Trophoblast cell (in vitro differentiated cells and primary cell): ENCODE data around the gene HIF3A.

ENCODE experiments used
- DNase-seq, 2 donors: peaks; one replicate each; pipeline ENCODE4 v3.0.0-alpha.2; 2016
- H2AFZ ChIP-seq: 2 replicates; pipeline ENCODE4 v1.6.1; 2013; ENCODE audit warnings: low read length, moderate library complexity, mild to moderate bottlenecking; ENCODE audit not compliant: insufficient read depth, poor library complexity
- H2AK5ac ChIP-seq: 2 replicates; pipeline ENCODE4 v1.6.1; 2013; ENCODE audit warnings: mild to moderate bottlenecking, low read length
- H2BK120ac ChIP-seq: 2 replicates; pipeline ENCODE4 v1.6.1; 2013; ENCODE audit warnings: low read length, mild to moderate bottlenecking, moderate library complexity; ENCODE audit not compliant: insufficient read depth, poor library complexity
- H2BK12ac ChIP-seq: 2 replicates; pipeline ENCODE4 v1.6.1; 2013; ENCODE audit warnings: mild to moderate bottlenecking, low read length, moderate library complexity
- H2BK5ac ChIP-seq: 2 replicates; pipeline ENCODE4 v1.6.1; 2013; ENCODE audit warnings: low read length, low read depth, moderate library complexity, mild to moderate bottlenecking; ENCODE audit not compliant: poor library complexity
- H3K14ac ChIP-seq: 2 replicates; pipeline ENCODE4 v1.6.1; 2013; ENCODE audit warnings: mild to moderate bottlenecking, low read length
- H3K18ac ChIP-seq: 2 replicates; pipeline ENCODE4 v1.6.1; 2013; ENCODE audit warnings: mild to moderate bottlenecking, low read length
- H3K23ac ChIP-seq: 2 replicates; pipeline ENCODE4 v1.6.1; 2013; ENCODE audit warnings: low read length
- H3K27ac ChIP-seq: 2 replicates; pipeline ENCODE4 v1.5.1; 2013; ENCODE audit warnings: low read depth, mild to moderate bottlenecking, inconsistent platforms, low read length, moderate library complexity
- H3K27me3 ChIP-seq: 2 replicates; pipeline ENCODE4 v1.6.1; 2013; ENCODE audit warnings: inconsistent platforms, mild to moderate bottlenecking, low read length, moderate library complexity; ENCODE audit not compliant: insufficient read depth
- H3K36me3 ChIP-seq, 2 experiments: 1 replicate in 1 of 2; 2 replicates in 1 of 2; pipeline ENCODE4 v1.6.1; 2013; ENCODE audit warnings: low read length in 2 of 2, mild to moderate bottlenecking in 2 of 2, moderate library complexity in 1 of 2; ENCODE audit not compliant: insufficient read depth in 2 of 2, control insufficient read depth in 1 of 2
- H3K4ac ChIP-seq: 2 replicates; pipeline ENCODE4 v1.6.1; 2013; ENCODE audit warnings: low read depth, mild to moderate bottlenecking, low read length, moderate library complexity
- H3K4me1 ChIP-seq, 2 experiments: 1 replicate in 1 of 2; 2 replicates in 1 of 2; pipeline ENCODE4 v1.6.1; 2013; ENCODE audit warnings: low read length in 2 of 2, mild to moderate bottlenecking in 2 of 2, moderate library complexity in 1 of 2; ENCODE audit not compliant: insufficient read depth in 2 of 2, control insufficient read depth in 1 of 2
- H3K4me2 ChIP-seq: 2 replicates; pipeline ENCODE4 v1.6.1; 2013; ENCODE audit warnings: inconsistent platforms, mild to moderate bottlenecking, low read length, moderate library complexity
- H3K4me3 ChIP-seq: 2 replicates; pipeline ENCODE4 v1.5.1; 2013; ENCODE audit warnings: mild to moderate bottlenecking, low read depth, low read length, inconsistent platforms
- H3K79me1 ChIP-seq: one replicate; pipeline ENCODE4 v1.6.1; 2013; ENCODE audit warnings: low read length
- H3K79me2 ChIP-seq: 2 replicates; pipeline ENCODE4 v1.6.1; 2013; ENCODE audit warnings: low read length, mild to moderate bottlenecking; ENCODE audit not compliant: control insufficient read depth, insufficient read depth, poor library complexity
- H3K9ac ChIP-seq: 2 replicates; pipeline ENCODE4 v1.6.1; 2013; ENCODE audit warnings: mild to moderate bottlenecking, low read length
- H3K9me3 ChIP-seq: 2 replicates; pipeline ENCODE4 v1.6.1; 2013; ENCODE audit warnings: low read depth, mild to moderate bottlenecking, control low read depth, inconsistent platforms, low read length; ENCODE audit not compliant: insufficient read depth
- H4K12ac ChIP-seq: 2 replicates; pipeline ENCODE4 v1.6.1; 2013; ENCODE audit warnings: low read depth, mild to moderate bottlenecking, low read length, moderate library complexity
- H4K8ac ChIP-seq: 2 replicates; pipeline ENCODE4 v1.6.1; 2013; ENCODE audit warnings: low read depth, mild to moderate bottlenecking, low read length, moderate library complexity
- H4K91ac ChIP-seq: one replicate; pipeline ENCODE4 v1.6.1; 2013; ENCODE audit warnings: low read depth, mild to moderate bottlenecking, low read length, moderate library complexity
- WGBS: extraction: QIAGEN DNeasy Blood & Tissue Kit; methylation state at CpG from one replicate; pipeline ENCODE4 v1.1.7; 2013; ENCODE audit warnings: missing lambda C conversion rate; ENCODE audit not compliant: insufficient read length, insufficient coverage; ENCODE audit errors: extremely low coverage; 5-methylcytosine and 5-hydroxymethylcytosine counted together

HIF3A gene

DNA sequence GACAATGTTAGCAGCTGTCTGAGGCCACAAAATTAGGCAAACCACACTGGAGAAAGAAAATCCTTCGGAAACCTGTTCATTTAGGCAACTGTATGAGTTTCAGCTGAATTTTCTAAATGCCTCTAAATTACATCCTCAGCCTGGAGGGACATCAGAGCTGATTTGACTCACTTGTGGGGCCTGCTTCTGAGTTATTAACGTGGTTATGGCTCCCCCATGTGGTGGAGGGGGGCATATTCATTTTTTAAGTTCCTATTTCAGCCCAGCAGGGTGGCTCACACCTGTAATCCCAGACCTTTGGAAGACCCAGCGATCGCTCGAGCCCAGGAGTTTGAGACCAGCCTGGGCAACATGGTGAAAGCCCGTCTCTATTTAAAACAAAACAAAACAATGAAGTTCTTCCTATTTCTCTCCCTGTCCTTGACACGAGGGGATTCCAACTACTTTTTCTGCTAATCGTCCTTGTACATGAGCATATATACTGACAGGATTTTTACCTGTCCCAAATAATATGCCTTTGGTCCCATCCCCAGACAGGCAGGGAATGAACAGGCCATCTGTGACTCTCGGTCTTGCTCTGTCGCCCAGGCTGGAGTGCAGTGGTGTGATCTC lies 31.5 kb upstream of the HIF3A start:
- Histone ChIP-seq H3K4me2 (no peak overlapping the region), H2AK5ac (no peak overlapping the region), H3K9me3 (no peaks in the 10 kb centered on the region), H3K4me3 (no peak overlapping the region), H3K27ac (no peak overlapping the region), H4K91ac (no peak overlapping the region), H3K23ac (no peak overlapping the region), H3K4ac (peak overlapping the region; percentile 22), H3K14ac (no peak overlapping the region), H2AFZ (no peak overlapping the region), H3K79me2 (peaks cover 1% of the 10 kb centered on the region), H2BK12ac (peak overlapping the region; percentile 81), H3K36me3 (peaks cover 0 to 2% of the 10 kb centered on the region in 2 experiments), H3K9ac (no peak overlapping the region), H4K8ac (peak overlapping the region; percentile 56), H3K18ac (no peak overlapping the region), H3K4me1 (peaks cover 0 to 3% of the 10 kb centered on the region in 2 experiments), H3K27me3 (no peaks in the 10 kb centered on the region), H2BK5ac (no peak overlapping the region), H3K79me1 (peaks cover 6% of the 10 kb centered on the region), H2BK120ac (peak overlapping the region; percentile 37), H4K12ac (no peak overlapping the region)
- WGBS = no CpG with 5 or more reads among the region's 10 CpGs
- DNase-seq = peak; percentile 83 to 97

DNA sequence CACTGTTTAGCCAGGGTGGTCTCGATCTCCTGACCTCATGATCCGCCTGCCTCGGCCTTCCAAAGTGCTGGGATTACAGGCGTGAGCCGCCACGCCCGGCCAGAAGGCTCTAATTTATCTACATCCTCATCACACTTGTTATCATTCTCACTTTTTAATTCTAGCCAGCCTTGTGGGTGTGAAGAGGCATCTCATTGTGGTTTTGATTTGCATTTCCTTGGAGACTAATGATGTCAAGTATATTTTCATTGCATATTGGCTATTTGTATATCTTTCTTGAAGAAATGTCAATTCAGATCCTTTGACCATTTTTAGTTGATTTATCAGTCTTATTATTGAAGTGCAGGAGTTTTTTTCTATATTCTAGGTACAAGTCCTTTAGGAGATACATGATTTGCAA lies 27.7 kb upstream of the HIF3A start:
- H3K4me1 ChIP-seq = peaks cover 6 to 17% of the 10 kb centered on the region in 2 experiments
- H4K12ac ChIP-seq = no peak overlapping the region
- no peaks in the 10 kb centered on the region for H3K36me3 ChIP-seq
- no CpG with 5 or more reads among the region's 7 CpGs for WGBS
- H3K14ac ChIP-seq = no peak overlapping the region
- H3K9ac ChIP-seq = no peak overlapping the region
- H2BK5ac ChIP-seq = no peak overlapping the region
- H3K9me3 ChIP-seq = no peaks in the 10 kb centered on the region
- no peak overlapping the region for H3K18ac ChIP-seq
- H4K8ac ChIP-seq = no peak overlapping the region
- H2AK5ac ChIP-seq = no peak overlapping the region
- H3K27me3 ChIP-seq = no peaks in the 10 kb centered on the region
- H2AFZ ChIP-seq = no peak overlapping the region
- H3K79me1 ChIP-seq = peaks cover 12% of the 10 kb centered on the region
- H3K4me2 ChIP-seq = no peak overlapping the region
- no peak overlapping the region for H3K27ac ChIP-seq
- DNase-seq = no peak
- no peak overlapping the region for H2BK12ac ChIP-seq
- no peak overlapping the region for H4K91ac ChIP-seq
- peaks cover 1% of the 10 kb centered on the region for H3K79me2 ChIP-seq
- no peak overlapping the region for H3K4me3 ChIP-seq
- H3K23ac ChIP-seq = no peak overlapping the region
- H2BK120ac ChIP-seq = no peak overlapping the region
- no peak overlapping the region for H3K4ac ChIP-seq

- Histone ChIP-seq H2AK5ac (no peak overlapping the region), H3K4me1 (peaks cover 6 to 14% of the 10 kb centered on the region in 2 experiments), H3K18ac (no peak overlapping the region), H3K79me2 (peaks cover 1% of the 10 kb centered on the region), H4K91ac (peak overlapping the region; percentile 87), H3K4me3 (no peak overlapping the region), H3K27me3 (no peaks in the 10 kb centered on the region), H4K8ac (peak overlapping the region; percentile 43), H2BK12ac (peak overlapping the region; percentile 56), H3K36me3 (no peaks in the 10 kb centered on the region), H3K4me2 (no peak overlapping the region), H3K23ac (no peak overlapping the region), H3K14ac (peak overlapping the region; percentile 18), H3K9ac (no peak overlapping the region), H2BK120ac (peak overlapping the region; percentile 68), H2AFZ (no peak overlapping the region), H3K27ac (peak overlapping the region; percentile 92), H4K12ac (no peak overlapping the region), H2BK5ac (peak overlapping the region; percentile 58), H3K9me3 (no peaks in the 10 kb centered on the region), H3K4ac (no peak overlapping the region), H3K79me1 (peaks cover 12% of the 10 kb centered on the region)
- no CpG with 5 or more reads among the region's 17 CpGs for WGBS
- no peak for DNase-seq
These were observed 26.2 kb upstream of the HIF3A start for GRCh38 chr19:46270521-46271256.

DNA sequence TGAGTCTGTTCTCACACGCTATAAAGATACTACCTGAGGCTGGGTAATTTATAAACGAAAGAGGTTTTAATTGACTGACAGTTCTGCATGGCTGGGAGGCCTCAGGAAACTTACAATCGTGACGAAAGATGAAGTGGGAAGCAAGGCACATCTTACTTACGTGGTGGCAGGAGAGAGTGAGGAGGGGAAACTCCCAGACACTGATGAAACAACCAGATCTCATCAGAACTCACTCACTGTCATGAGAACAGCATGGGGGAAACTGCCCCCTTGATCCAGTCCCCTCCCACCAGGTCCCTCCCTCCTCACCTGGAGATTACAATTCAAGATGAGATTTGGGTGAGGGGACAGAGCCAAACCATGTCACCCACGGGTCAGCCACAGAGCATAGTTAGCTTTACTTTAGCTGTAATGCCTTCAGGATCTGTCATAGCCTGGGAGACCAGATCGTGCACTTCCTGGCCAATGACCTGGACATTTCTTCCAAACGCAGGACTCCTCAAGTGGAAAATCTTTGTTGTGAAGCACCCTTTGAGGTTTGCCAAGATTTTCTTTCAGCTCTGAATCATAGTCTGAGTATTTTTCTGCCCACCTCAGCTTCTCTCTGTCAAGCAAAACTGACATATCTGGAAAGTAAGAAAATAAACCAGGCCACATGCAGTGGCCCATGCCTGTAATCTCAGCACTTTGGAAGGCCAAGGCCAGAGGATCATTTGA lies 25.2 kb upstream of the HIF3A start:
- peak overlapping the region; percentile 92 for H3K27ac ChIP-seq
- DNase-seq = peak; percentile 12 to 67
- H3K36me3 ChIP-seq = peaks cover 0 to 1% of the 10 kb centered on the region in 2 experiments
- H2BK120ac ChIP-seq = no peak overlapping the region
- peak overlapping the region; percentile 59 for H4K91ac ChIP-seq
- no peak overlapping the region for H3K4me3 ChIP-seq
- H3K23ac ChIP-seq = no peak overlapping the region
- H4K8ac ChIP-seq = no peak overlapping the region
- WGBS = no CpG with 5 or more reads among the region's 8 CpGs
- no peaks in the 10 kb centered on the region for H3K27me3 ChIP-seq
- H3K79me2 ChIP-seq = peaks cover 1% of the 10 kb centered on the region
- H3K4me2 ChIP-seq = no peak overlapping the region
- no peak overlapping the region for H3K18ac ChIP-seq
- peaks cover 6 to 14% of the 10 kb centered on the region in 2 experiments for H3K4me1 ChIP-seq
- peak overlapping the region; percentile 10 for H2BK12ac ChIP-seq
- H2AK5ac ChIP-seq = no peak overlapping the region
- no peak overlapping the region for H3K4ac ChIP-seq
- H3K14ac ChIP-seq = no peak overlapping the region
- no peak overlapping the region for H3K9ac ChIP-seq
- peak overlapping the region; percentile 61 for H2BK5ac ChIP-seq
- H4K12ac ChIP-seq = no peak overlapping the region
- H2AFZ ChIP-seq = peak overlapping the region; percentile 32
- no peaks in the 10 kb centered on the region for H3K9me3 ChIP-seq
- H3K79me1 ChIP-seq = peaks cover 12% of the 10 kb centered on the region
